ENCODE measurements around the gene TAGLN3. TPM values are rescaled to one million over a fixed set of nuclear protein-coding genes. Genes with fewer than 3 reads are reported as not detected.
A peak's percentile ranks its signal among the peaks of the same experiment; 100 is the strongest.

Gene TAGLN3
- polyA plus RNA-seq, 3 donors: 2.3 to 2.8 (median 2.3) TPM

DNA sequence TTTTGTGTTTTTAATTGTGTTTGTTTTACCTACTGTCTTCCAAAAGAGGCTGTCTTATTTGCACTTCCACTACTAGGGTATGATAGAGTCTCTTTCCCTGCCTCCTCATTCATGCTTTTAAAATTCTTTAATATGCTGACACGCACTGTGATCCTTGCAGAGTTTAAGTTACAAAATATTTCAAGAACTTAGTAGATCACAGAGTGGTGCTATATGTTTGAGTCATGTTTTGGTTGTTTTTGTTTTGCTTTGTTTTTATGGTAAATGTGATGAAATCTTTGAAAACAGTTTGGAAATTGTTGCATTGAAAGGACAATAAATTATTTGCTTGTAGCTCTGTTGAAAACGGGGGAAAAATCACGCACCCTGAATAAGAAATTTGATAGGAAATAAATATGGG, 25.8 kb upstream of the TAGLN3 start:
- DNase-seq: no peak

- DNase-seq: no peak
Measured at GRCh38 chr3:111975131-111975530, 23.6 kb upstream of the TAGLN3 start.

DNA sequence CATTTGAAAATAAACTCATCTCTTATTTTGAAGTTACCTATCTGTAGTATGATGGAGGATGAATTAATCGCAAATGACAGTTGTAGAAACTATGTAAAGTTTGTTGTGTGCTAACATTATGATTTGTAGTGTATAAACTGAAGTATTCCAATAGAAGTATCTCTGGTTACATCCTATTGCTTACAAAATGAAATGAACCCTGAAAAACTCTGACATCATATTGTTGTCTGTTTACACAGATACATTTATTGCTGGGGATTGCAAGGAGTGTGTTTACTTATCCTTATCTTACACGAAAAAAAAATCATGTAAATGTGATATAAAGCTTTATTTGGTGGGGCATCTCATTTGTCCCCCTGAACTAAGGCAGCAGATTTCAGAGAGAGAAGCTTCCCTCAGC, 22.5 kb upstream of the TAGLN3 start:
- DNase-seq: no peak

DNA sequence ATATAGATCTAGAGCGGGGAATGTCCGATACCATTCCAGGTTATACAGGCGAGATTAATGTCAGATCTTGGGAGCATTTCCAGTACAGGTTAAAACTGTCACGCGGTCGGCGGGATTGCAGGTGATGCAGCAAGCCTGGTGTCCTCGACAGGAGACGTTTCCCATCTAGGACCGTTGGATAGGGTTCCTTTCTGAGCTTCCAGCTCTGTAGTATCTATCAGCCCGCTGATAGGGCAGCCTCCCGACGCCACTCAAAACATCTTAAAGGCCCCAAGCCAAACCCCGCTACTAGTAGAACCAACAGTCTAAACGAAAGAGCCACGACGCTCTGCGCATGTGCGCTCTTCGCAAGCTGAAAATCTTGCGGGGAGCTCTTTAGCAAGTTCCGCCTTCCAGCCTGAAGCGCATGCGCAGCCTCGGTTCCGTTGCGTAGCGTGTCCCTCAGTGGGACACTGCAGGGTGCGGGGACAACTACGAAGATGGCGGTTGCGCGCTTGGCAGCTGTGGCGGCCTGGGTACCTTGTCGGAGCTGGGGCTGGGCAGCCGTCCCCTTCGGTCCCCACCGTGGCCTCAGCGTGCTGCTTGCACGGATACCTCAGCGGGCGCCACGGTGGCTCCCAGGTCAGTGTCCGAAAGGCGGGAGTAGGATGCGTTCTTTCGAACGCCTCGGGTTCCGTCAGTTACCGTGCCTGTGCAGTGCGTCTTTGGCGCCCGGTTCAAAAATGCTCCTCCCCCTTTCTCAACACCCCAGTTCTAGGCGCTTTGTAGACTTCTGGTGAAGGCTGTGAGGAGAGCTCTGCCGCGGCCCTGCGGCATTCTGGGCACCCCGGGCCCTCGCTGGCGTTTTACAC, 19.9 kb upstream of the TAGLN3 start, which contains the start of gene ABHD10:
ABHD10 (plus strand) TSS at position 444 of the 851 bp plus-strand sequence; CDS start at position 480, 36 bp downstream.
- peak; percentile 98 for DNase-seq

DNA sequence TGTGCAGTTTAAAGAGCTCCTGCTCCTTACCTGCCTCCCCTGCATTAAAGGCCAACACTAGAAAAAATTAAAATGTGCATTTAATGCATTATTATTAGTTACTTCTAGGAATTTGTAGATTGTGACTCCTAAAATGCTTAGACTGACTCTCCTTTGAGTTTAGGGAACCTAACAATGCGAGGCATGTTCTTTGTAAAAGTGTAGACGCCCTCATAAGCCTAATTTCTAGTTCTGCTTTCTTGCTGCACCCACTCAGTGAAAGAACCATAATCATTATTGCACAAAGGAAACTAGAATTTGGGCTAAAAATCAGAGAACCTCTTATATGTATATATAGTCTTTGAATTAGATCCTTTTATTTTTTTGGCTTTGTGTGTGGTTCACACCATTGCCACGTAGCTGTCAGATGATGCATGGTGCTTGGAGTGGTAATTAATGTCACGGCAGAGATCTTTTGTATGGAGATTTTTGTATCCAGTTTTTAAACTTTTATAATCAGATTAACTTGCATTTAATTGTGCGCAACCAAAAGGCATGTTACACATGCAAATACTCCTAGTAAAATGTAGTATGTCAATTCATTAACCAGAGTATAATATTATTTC, 19.2 kb upstream of the TAGLN3 start:
- DNase-seq: no peak

- no peak for DNase-seq
Measured at GRCh38 chr3:111980716-111981456, 17.8 kb upstream of the TAGLN3 start.

- no peak for DNase-seq
Measured at GRCh38 chr3:111981457-111981763, 17.3 kb upstream of the TAGLN3 start.

DNA sequence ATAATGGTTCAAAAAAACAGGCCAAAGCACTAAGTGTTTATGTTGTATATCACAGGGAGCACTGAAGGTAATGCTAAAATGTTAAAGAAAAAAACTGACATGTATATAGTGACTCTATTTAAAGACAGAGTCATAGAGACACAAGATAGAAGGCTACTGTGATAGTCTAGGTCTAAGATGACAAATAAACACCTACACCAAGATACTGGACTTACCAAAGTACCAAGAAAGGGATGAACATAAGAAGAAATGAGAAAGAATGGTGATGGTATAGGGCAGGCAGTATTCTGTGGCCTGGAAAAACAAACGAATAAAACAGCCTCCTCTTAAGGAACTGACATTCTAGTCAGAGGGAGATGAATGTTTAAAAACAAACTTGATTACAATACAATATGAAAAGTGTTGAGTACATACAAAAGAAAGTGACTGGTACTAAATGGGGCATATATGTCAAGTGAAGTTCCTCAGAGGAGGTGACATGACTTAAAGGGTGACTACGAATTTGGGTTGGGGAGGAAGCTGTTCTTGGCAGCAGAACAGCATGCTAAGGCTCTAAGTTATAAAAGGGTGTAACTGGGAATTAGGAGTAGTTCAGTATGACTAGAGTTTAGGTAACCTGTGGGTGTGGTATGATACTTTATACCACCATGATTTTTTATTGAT, 14.0 kb upstream of the TAGLN3 start:
- no peak for DNase-seq

DNA sequence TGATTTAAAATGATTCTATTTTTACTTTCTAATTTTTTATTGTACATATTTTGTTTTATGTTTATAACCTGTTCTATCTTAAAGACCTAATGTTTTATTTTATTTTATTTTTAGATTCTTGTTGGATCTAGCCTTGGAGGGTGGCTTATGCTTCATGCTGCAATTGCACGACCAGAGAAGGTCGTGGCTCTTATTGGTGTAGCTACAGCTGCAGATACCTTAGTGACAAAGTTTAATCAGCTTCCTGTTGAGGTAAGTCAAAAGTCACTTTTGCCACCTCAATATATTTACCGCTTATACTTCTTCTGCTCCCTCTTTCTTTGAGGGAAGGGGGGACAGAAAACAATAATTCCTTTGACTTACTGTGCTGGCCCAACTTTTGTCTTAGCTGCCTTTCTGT, 11.9 kb upstream of the TAGLN3 start:
- no peak for DNase-seq

- peak; percentile 51 for DNase-seq
Measured at GRCh38 chr3:111989061-111989678, 9.6 kb upstream of the TAGLN3 start.

DNA sequence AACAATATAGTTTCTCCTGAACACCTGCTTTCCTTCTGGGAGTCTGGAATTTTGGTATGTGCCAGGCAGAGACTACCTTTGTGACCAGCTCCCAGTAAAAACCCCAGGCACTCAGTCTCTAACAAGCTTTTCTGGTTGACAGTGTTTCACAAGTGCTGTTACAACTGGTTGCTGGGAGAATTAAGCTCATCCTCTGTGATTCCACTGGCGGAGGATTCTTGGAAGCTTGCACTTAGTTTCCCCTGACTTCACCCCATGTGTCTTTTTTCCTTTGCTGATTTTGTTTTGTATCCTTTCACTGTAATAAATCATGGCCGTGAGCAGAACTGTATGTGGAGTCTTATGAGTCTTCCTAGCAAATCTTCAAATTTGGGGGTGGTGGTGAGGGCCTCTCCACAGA, 5.7 kb upstream of the TAGLN3 start:
- DNase-seq: no peak

DNA sequence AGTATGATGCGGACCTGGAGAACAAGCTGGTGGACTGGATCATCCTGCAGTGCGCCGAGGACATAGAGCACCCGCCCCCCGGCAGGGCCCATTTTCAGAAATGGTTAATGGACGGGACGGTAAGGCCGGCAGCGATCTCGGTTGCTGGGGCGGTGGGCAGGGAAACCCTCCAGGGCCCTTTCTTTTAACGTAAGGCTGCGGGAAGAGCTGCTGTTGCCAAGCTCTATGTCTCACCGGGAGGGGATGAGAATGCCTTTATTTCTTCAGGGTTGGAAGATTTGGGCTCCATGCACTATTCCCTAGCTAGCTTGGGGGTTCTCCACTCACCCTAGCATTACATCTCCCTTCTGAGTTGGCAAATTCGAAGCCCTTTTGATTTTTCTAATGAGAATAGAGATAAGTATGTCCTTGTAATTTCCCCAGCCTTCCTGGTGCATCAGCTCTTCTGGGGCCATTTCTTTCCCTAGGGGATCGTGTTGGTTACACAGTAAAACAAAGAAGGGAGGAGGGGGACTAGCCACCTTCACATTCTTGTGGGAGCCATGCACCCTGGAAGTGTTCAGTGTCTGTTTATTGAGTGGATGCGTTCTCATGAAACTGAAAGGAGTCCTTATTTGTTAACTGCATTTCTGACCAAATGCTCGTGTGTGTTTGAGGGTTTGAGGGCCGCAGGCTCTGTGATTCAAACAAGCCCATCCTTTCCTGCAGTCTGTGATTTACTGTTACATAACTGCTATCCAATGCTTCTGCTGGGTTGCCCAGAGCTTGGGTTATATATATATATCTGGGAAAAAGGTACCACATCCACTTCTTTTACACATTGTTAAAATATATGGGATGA, 982 bp downstream of the TAGLN3 start:
- no peak for DNase-seq

GRCh38 chr3:112000367-112000771, 1.6 kb downstream of the TAGLN3 start:
- no peak for DNase-seq

DNA sequence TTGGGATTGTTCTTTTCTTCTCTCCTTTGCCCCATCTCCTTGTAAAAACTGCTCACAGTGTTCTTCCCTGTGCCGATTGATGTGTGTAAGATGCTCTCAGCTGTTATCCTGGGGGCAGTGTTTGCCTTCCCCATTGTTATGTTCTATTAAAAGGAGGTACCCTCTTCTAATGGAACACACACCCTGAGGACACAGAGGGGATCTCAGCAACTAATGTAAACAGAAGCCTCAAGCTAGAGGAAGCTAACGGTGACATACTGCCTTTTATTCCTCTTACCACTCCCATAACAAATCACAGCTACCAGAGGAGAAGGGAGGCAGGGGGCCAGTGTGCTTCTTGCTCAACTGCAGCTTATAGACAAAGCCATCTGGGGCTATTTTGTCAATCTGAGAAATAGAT, 2.2 kb downstream of the TAGLN3 start:
- DNase-seq: no peak

DNA sequence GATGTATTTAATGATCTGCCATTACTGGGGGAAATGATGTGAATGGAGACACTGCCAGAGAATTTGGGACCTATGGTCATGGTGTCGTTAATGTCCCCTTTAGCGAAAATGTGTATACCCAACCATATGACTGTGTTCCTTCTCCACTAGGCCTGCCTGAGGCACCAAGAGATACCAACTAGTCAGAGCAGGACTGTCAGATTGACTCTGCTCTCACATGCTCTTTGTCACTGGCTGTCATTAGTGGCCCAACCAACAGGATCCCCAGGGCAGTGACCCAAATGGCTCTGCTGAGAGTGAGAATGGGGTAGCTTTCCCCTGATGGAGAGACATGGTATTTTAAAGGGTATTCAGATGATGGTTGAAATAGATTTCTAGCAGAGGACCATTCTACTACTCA, 2.8 kb downstream of the TAGLN3 start:
- no peak for DNase-seq

- DNase-seq: no peak
Measured at GRCh38 chr3:112002096-112002971, 3.6 kb downstream of the TAGLN3 start.

GRCh38 chr3:112003321-112004080, 4.8 kb downstream of the TAGLN3 start:
- no peak for DNase-seq

GRCh38 chr3:112004187-112004586, 5.5 kb downstream of the TAGLN3 start:
- DNase-seq: no peak

DNA sequence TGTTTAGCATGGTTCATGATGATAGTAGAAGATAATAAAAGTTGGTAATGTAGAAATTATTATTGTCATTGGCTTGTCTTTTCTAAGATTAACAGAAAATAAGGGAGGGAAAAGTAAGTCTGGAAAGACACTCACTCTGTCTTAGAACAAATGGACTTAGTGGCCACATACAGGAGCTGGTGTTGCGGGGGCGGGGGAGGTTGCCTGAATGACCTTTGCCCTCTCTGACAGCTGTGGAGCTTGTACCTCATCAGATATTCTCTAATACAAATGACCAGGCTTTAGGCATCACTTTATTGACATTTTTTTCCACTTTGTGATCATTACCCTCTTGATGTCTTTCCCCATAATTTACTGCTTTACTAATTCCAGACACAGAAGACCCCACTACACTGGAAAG, 5.9 kb downstream of the TAGLN3 start:
- no peak for DNase-seq
